HAP-1 (cell line): ENCODE data around the gene RBMS1.
A peak's percentile ranks its signal among the peaks of the same experiment; 100 is the strongest.

ENCODE experiments used
- DNase-seq, 2 experiments: peaks; one replicate each; pipeline ENCODE4 v3.0.0-alpha.2; 2016 to 2020; ENCODE audit warnings: low spot score in 2 of 2
- H3K27me3 ChIP-seq: fragments of 250-450 bp; sonication (Bioruptor Pico); 2 replicates; pipeline ENCODE4 v1.5.1; 2020; ENCODE audit warnings: low read depth, mild to moderate bottlenecking, moderate library complexity
- H3K36me3 ChIP-seq: fragments of 250-450 bp; sonication (Bioruptor Pico); replicated peaks from 2 replicates; pipeline ENCODE4 v1.5.1; 2020; ENCODE audit warnings: mild to moderate bottlenecking
- H3K4me1 ChIP-seq: fragments of 250-450 bp; sonication (Bioruptor Pico); 2 replicates; pipeline ENCODE4 v1.5.1; 2020; ENCODE audit warnings: mild to moderate bottlenecking
- H3K4me3 ChIP-seq: fragments of 250-450 bp; sonication (Bioruptor Pico); 2 replicates; pipeline ENCODE4 v1.5.1; 2020; ENCODE audit warnings: mild to moderate bottlenecking, moderate library complexity
- H3K9me3 ChIP-seq: fragments of 250-450 bp; sonication (Bioruptor Pico); 2 replicates; pipeline ENCODE4 v1.5.1; 2020; ENCODE audit warnings: mild to moderate bottlenecking, moderate library complexity
- in situ Hi-C: fragments of 300-500 bp; cut with MboI; formaldehyde crosslinking; loops from 3 replicates; pipeline ENCODE4 v1.14.3; 2020; ENCODE audit warnings: low sequenced_read_pairs, inconsistent platforms, mixed read lengths

RBMS1 gene

GRCh38 chr2:160331258-160332025, 162.2 kb downstream of the RBMS1 start:
- DNase-seq = no peak
- in situ Hi-C loops = no loop called here
- no peak overlapping the region for H3K4me3 ChIP-seq
- H3K9me3 ChIP-seq = no peaks in the 10 kb centered on the region
- H3K36me3 ChIP-seq = no peaks in the 10 kb centered on the region
- H3K27me3 ChIP-seq = no peaks in the 10 kb centered on the region
- peaks cover 9% of the 10 kb centered on the region for H3K4me1 ChIP-seq

- Histone ChIP-seq H3K4me1 (peaks cover 22% of the 10 kb centered on the region), H3K36me3 (no peaks in the 10 kb centered on the region), H3K9me3 (no peaks in the 10 kb centered on the region; the same call in 1 of the 2 replicates), H3K27me3 (no peaks in the 10 kb centered on the region), H3K4me3 (no peak overlapping the region)
- in situ Hi-C loops = no loop called here
- no peak for DNase-seq
These were observed 164.6 kb downstream of the RBMS1 start for GRCh38 chr2:160328811-160329527.

- DNase-seq = no peak
- peaks cover 22% of the 10 kb centered on the region for H3K4me1 ChIP-seq
- H3K4me3 ChIP-seq = no peak overlapping the region
- no peaks in the 10 kb centered on the region; the same call in 1 of the 2 replicates for H3K9me3 ChIP-seq
- no peaks in the 10 kb centered on the region for H3K36me3 ChIP-seq
- in situ Hi-C loops = no loop called here
- no peaks in the 10 kb centered on the region for H3K27me3 ChIP-seq
These were observed 166.8 kb downstream of the RBMS1 start for GRCh38 chr2:160326786-160327185.

- H3K27me3 ChIP-seq = no peaks in the 10 kb centered on the region
- H3K4me1 ChIP-seq = peaks cover 22% of the 10 kb centered on the region
These were observed 168.2 kb downstream of the RBMS1 start for GRCh38 chr2:160325418-160325817.

GRCh38 chr2:160324917-160325316, 168.7 kb downstream of the RBMS1 start:
- no peak overlapping the region for H3K4me3 ChIP-seq
- H3K4me1 ChIP-seq = peaks cover 22% of the 10 kb centered on the region
- H3K9me3 ChIP-seq = no peaks in the 10 kb centered on the region; the same call in 1 of the 2 replicates
- in situ Hi-C loops = no loop called here
- no peaks in the 10 kb centered on the region for H3K27me3 ChIP-seq
- no peak for DNase-seq
- no peaks in the 10 kb centered on the region for H3K36me3 ChIP-seq

More at GRCh38 chr2:160325418-160325817, 168.2 kb downstream of the RBMS1 start:
- H3K4me3 ChIP-seq = no peak overlapping the region
- DNase-seq = no peak
- in situ Hi-C loops = no loop called here
- H3K9me3 ChIP-seq = no peaks in the 10 kb centered on the region; the same call in 1 of the 2 replicates
- H3K36me3 ChIP-seq = no peaks in the 10 kb centered on the region

- no peaks in the 10 kb centered on the region; the same call in 1 of the 2 replicates for H3K9me3 ChIP-seq
These were observed 169.3 kb downstream of the RBMS1 start for GRCh38 chr2:160324161-160324800.

GRCh38 chr2:160322320-160322719, 171.3 kb downstream of the RBMS1 start:
- in situ Hi-C loops = no loop called here
- peaks cover 32% of the 10 kb centered on the region for H3K4me1 ChIP-seq
- no peaks in the 10 kb centered on the region; the same call in 1 of the 2 replicates for H3K9me3 ChIP-seq
- H3K27me3 ChIP-seq = no peaks in the 10 kb centered on the region
- H3K36me3 ChIP-seq = no peaks in the 10 kb centered on the region
- no peak for DNase-seq
- H3K4me3 ChIP-seq = no peak overlapping the region

More at GRCh38 chr2:160324161-160324800, 169.3 kb downstream of the RBMS1 start:
- H3K4me1 ChIP-seq = peaks cover 22% of the 10 kb centered on the region
- no peak overlapping the region for H3K4me3 ChIP-seq
- no peaks in the 10 kb centered on the region for H3K36me3 ChIP-seq
- H3K27me3 ChIP-seq = no peaks in the 10 kb centered on the region
- DNase-seq = peak; percentile 55 to 66
- in situ Hi-C loops = no loop called here

- Histone ChIP-seq H3K27me3 (no peaks in the 10 kb centered on the region), H3K4me3 (no peak overlapping the region), H3K9me3 (no peaks in the 10 kb centered on the region; the same call in 1 of the 2 replicates), H3K4me1 (peaks cover 25% of the 10 kb centered on the region), H3K36me3 (no peaks in the 10 kb centered on the region)
- in situ Hi-C loops = no loop called here
- DNase-seq = no peak
These were observed 172.6 kb downstream of the RBMS1 start for GRCh38 chr2:160321006-160321405.

- H3K4me1 ChIP-seq = peaks cover 18% of the 10 kb centered on the region
- H3K9me3 ChIP-seq = no peaks in the 10 kb centered on the region; the same call in 1 of the 2 replicates
- no peaks in the 10 kb centered on the region for H3K27me3 ChIP-seq
- in situ Hi-C loops = no loop called here
- H3K36me3 ChIP-seq = no peaks in the 10 kb centered on the region
- H3K4me3 ChIP-seq = no peak overlapping the region
- no peak for DNase-seq
These were observed 173.9 kb downstream of the RBMS1 start for GRCh38 chr2:160319700-160320099.

GRCh38 chr2:160318218-160318617, 175.4 kb downstream of the RBMS1 start:
- H3K4me3 ChIP-seq = no peak overlapping the region
- no peaks in the 10 kb centered on the region for H3K9me3 ChIP-seq
- H3K4me1 ChIP-seq = peaks cover 15% of the 10 kb centered on the region
- DNase-seq = no peak
- in situ Hi-C loops = no loop called here
- no peaks in the 10 kb centered on the region for H3K27me3 ChIP-seq
- no peaks in the 10 kb centered on the region for H3K36me3 ChIP-seq

- peak; percentile 49 to 82 for DNase-seq
- H3K27me3 ChIP-seq = no peaks in the 10 kb centered on the region
- H3K36me3 ChIP-seq = no peaks in the 10 kb centered on the region
- no peak overlapping the region for H3K4me3 ChIP-seq
- in situ Hi-C loops = no loop called here
- no peaks in the 10 kb centered on the region for H3K9me3 ChIP-seq
- peaks cover 15% of the 10 kb centered on the region for H3K4me1 ChIP-seq
These were observed 176.2 kb downstream of the RBMS1 start for GRCh38 chr2:160317181-160318099.

GRCh38 chr2:160315337-160315736, 178.3 kb downstream of the RBMS1 start:
- H3K4me3 ChIP-seq = no peak overlapping the region
- DNase-seq = no peak
- H3K36me3 ChIP-seq = no peaks in the 10 kb centered on the region
- in situ Hi-C loops = no loop called here
- H3K9me3 ChIP-seq = no peaks in the 10 kb centered on the region
- H3K27me3 ChIP-seq = no peaks in the 10 kb centered on the region
- H3K4me1 ChIP-seq = peaks cover 15% of the 10 kb centered on the region
